Stimulated activated CD4-positive, alpha-beta T cell treated with anti-CD3 and anti-CD28 coated beads, Interleukin-15, amount 100 ng/mL, for 48 hours (primary cell): ENCODE results near the gene PAWR.
"Not testable (repeated sequence)": the region's sequence is repeated elsewhere in the genome, so short reads cannot be mapped to it uniquely, and the experiment has no call there.

Experiments used
- DNase-seq, 2 donors: peaks; one replicate each; pipeline ENCODE4 v3.0.0-alpha.2; 2020; ENCODE audit warnings: low read depth in 2 of 2

PAWR gene

GRCh38 chr12:79648881-79649280 is 41.9 kb downstream of the PAWR start:
- no peak for DNase-seq

GRCh38 chr12:79646843-79647242 is 43.9 kb downstream of the PAWR start:
- DNase-seq: not testable (repeated sequence)

GRCh38 chr12:79645235-79645630 is 45.5 kb downstream of the PAWR start:
- DNase-seq: no peak

GRCh38 chr12:79644274-79645234 is 46.2 kb downstream of the PAWR start:
- no peak for DNase-seq

GRCh38 chr12:79643821-79644220 is 46.9 kb downstream of the PAWR start:
- no peak for DNase-seq

GRCh38 chr12:79638490-79638889 is 52.3 kb downstream of the PAWR start:
- DNase-seq: no peak

GRCh38 chr12:79637093-79637492 is 53.7 kb downstream of the PAWR start:
- no peak for DNase-seq

GRCh38 chr12:79635676-79636075 is 55.1 kb downstream of the PAWR start:
- DNase-seq: no peak

- DNase-seq: no peak
Measured at GRCh38 chr12:79634957-79635471, 55.8 kb downstream of the PAWR start.

GRCh38 chr12:79629561-79629960 is 61.2 kb downstream of the PAWR start:
- no peak for DNase-seq

- not testable (repeated sequence) for DNase-seq
Measured at GRCh38 chr12:79626735-79627134, 64.0 kb downstream of the PAWR start.

GRCh38 chr12:79624378-79624777 is 66.4 kb downstream of the PAWR start:
- DNase-seq: no peak

- DNase-seq: no peak
Measured at GRCh38 chr12:79619872-79620562, 70.7 kb downstream of the PAWR start.

GRCh38 chr12:79618848-79619404 is 71.8 kb downstream of the PAWR start:
- DNase-seq: no peak

GRCh38 chr12:79617696-79618095 is 73.1 kb downstream of the PAWR start:
- DNase-seq: no peak

- no peak for DNase-seq
Measured at GRCh38 chr12:79615596-79616560, 74.9 kb downstream of the PAWR start.

- DNase-seq: no peak
Measured at GRCh38 chr12:79614730-79615129, 76.0 kb downstream of the PAWR start.

- no peak for DNase-seq
Measured at GRCh38 chr12:79601908-79602307, 88.9 kb downstream of the PAWR start.

- DNase-seq: no peak
Measured at GRCh38 chr12:79597910-79598309, 92.9 kb downstream of the PAWR start.

GRCh38 chr12:79596719-79597350 is 93.9 kb downstream of the PAWR start:
- no peak for DNase-seq

GRCh38 chr12:79595273-79595672 is 95.5 kb downstream of the PAWR start:
- DNase-seq: no peak
